Measurements from ENCODE around the gene SLC9A3.

DNA sequence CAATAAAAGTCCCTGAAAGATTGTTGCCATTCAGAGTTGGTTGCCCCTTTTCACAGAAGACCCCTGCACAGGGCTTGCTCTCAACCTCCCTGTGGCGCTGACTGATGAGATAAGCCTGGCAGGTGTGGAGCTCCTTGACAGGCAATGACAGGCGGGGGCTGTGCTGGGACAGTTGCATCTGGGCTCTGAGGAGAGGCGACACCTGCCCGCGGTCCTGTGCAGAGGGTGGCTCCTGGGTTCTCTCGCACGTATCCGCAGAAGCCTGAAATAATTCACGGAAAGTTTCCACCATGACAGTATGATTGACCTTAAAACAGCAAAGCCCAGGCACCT is 101.0 kb downstream of the SLC9A3 start:
- TF ChIP-seq, protein P1, sequence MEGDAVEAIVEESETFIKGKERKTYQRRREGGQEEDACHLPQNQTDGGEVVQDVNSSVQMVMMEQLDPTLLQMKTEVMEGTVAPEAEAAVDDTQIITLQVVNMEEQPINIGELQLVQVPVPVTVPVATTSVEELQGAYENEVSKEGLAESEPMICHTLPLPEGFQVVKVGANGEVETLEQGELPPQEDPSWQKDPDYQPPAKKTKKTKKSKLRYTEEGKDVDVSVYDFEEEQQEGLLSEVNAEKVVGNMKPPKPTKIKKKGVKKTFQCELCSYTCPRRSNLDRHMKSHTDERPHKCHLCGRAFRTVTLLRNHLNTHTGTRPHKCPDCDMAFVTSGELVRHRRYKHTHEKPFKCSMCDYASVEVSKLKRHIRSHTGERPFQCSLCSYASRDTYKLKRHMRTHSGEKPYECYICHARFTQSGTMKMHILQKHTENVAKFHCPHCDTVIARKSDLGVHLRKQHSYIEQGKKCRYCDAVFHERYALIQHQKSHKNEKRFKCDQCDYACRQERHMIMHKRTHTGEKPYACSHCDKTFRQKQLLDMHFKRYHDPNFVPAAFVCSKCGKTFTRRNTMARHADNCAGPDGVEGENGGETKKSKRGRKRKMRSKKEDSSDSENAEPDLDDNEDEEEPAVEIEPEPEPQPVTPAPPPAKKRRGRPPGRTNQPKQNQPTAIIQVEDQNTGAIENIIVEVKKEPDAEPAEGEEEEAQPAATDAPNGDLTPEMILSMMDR (IDR thresholded peaks at IDR 0.05), result no peak
- no peak for TF ChIP-seq ZFX (IDR thresholded peaks at IDR 0.05; ENCODE audit: borderline replicate concordance)

Data from 22Rv1 (cell line).